Osteocyte (in vitro differentiated cells): ENCODE measurements around the gene ATG10. TPM values are rescaled to one million over a fixed set of nuclear protein-coding genes. Genes with fewer than 3 reads are reported as not detected.
A peak's percentile ranks its signal among the peaks of the same experiment; 100 is the strongest.
"Not testable (repeated sequence)": the region's sequence is repeated elsewhere in the genome, so short reads cannot be mapped to it uniquely, and the experiment has no call there.

ENCODE experiments used
- DNase-seq: peaks from one replicate; pipeline ENCODE4 v3.0.0; 2021; ENCODE audit warnings: mixed read lengths; ENCODE audit not compliant: unreplicated experiment; ENCODE audit errors: extremely low spot score
- H3K27ac Mint-ChIP-seq: one replicate; pipeline ENCODE4 v1.8.0; 2021; ENCODE audit warnings: mild to moderate bottlenecking, mixed read lengths; ENCODE audit not compliant: unreplicated experiment
- H3K27me3 Mint-ChIP-seq: one replicate; pipeline ENCODE4 v1.8.0; 2021; ENCODE audit warnings: mixed read lengths; ENCODE audit not compliant: unreplicated experiment
- H3K36me3 Mint-ChIP-seq: one replicate; pipeline ENCODE4 v1.8.0; 2021; ENCODE audit warnings: mixed read lengths; ENCODE audit not compliant: unreplicated experiment
- H3K4me1 Mint-ChIP-seq: one replicate; pipeline ENCODE4 v1.8.0; 2021; ENCODE audit warnings: mixed read lengths; ENCODE audit not compliant: unreplicated experiment
- H3K4me3 Mint-ChIP-seq: one replicate; pipeline ENCODE4 v1.8.0; 2021; ENCODE audit warnings: mild to moderate bottlenecking, moderate library complexity, mixed read lengths; ENCODE audit not compliant: unreplicated experiment
- H3K9me3 Mint-ChIP-seq: one replicate; pipeline ENCODE4 v1.8.0; 2021; ENCODE audit warnings: mixed read lengths; ENCODE audit not compliant: unreplicated experiment
- total RNA-seq: library from RNA; stranded (reverse); gene quantifications from 2 replicates; pipeline ENCODE4 v1.2.1, GENCODE V29; 2021
- TF ChIP-seq, protein P1 (sequence below): fragments of 200-600 bp; sonication (generic); IDR thresholded peaks from 2 replicates; pipeline ENCODE4 v1.5.0; 2021; ENCODE audit warnings: antibody characterized with exemption, mild to moderate bottlenecking, moderate library complexity

ATG10 gene
- total RNA-seq, 1 donor from 2014 or later: 8.3 TPM

DNA sequence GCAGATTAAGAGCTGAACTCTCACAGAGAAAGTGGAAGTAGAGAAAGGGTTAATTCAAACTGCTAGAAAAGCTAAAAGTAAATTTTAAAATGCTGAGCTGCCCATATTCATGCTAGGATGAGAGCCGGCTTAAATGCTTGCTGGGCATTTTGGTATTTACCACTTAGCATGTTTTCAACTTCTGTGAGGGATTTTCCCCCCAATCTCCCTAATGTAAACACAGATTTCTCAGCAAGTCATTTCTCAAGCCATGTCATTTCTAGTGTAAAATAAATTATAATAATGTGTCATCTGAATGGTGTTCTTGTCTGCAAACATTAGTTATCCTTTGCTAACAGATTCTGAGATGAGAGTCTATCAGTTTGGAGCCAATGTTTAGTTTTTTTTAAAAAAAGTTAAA lies 284.0 kb downstream of the ATG10 start:
- Mint-ChIP-seq H3K36me3 (no peaks in the 10 kb centered on the region), H3K27ac (no peak overlapping the region), H3K4me1 (peaks cover 1% of the 10 kb centered on the region), H3K4me3 (no peak overlapping the region), H3K9me3 (no peaks in the 10 kb centered on the region), H3K27me3 (no peaks in the 10 kb centered on the region)
- TF ChIP-seq, protein P1, sequence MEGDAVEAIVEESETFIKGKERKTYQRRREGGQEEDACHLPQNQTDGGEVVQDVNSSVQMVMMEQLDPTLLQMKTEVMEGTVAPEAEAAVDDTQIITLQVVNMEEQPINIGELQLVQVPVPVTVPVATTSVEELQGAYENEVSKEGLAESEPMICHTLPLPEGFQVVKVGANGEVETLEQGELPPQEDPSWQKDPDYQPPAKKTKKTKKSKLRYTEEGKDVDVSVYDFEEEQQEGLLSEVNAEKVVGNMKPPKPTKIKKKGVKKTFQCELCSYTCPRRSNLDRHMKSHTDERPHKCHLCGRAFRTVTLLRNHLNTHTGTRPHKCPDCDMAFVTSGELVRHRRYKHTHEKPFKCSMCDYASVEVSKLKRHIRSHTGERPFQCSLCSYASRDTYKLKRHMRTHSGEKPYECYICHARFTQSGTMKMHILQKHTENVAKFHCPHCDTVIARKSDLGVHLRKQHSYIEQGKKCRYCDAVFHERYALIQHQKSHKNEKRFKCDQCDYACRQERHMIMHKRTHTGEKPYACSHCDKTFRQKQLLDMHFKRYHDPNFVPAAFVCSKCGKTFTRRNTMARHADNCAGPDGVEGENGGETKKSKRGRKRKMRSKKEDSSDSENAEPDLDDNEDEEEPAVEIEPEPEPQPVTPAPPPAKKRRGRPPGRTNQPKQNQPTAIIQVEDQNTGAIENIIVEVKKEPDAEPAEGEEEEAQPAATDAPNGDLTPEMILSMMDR: no peak
- no peak for DNase-seq

DNA sequence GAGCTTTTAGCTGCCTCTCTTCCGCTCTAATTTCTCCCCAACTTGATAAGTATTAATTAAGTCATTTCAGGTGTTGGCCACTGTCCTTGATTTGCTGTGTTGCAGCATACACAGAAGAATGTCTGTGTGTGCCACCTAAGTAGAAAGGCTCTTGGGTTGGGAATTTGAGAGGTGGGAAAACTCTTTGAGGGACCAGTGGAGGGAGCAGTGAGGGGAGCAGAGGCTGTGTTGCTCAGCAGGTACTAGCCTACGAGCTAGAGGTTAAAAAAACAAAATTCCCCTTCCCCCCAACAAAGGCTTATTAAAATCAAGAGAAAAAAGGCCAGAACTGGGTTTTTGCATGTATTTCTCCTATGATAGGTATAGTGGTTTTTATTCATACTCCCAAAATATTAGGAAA lies 285.4 kb downstream of the ATG10 start:
- TF ChIP-seq, protein P1: no peak
- no peak for DNase-seq
- Mint-ChIP-seq H3K4me1 (peaks cover 5% of the 10 kb centered on the region), H3K36me3 (no peaks in the 10 kb centered on the region), H3K4me3 (no peak overlapping the region), H3K9me3 (no peaks in the 10 kb centered on the region), H3K27me3 (no peaks in the 10 kb centered on the region), H3K27ac (no peak overlapping the region)

DNA sequence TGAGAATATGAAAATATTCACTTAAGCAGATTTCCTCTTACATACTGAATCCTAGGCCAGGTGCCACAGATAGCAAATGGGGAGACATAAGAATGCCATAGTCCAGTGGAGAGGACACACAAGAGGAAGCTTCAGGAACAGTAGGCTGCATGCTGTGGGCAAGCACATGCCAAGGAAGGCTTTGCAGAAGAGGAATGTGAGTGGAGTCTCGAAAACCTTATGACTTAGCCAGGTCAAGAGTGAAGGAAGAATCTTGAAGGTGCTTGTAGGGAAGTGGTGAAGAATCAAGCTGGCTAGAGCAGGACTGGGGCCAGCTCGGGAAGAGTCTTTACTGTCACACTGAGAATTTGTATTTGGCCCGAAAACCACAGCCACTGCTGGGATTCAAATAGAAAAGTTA lies 285.9 kb downstream of the ATG10 start:
- Mint-ChIP-seq H3K27me3 (no peaks in the 10 kb centered on the region), H3K4me3 (no peak overlapping the region), H3K9me3 (no peaks in the 10 kb centered on the region), H3K27ac (no peak overlapping the region), H3K4me1 (peaks cover 9% of the 10 kb centered on the region), H3K36me3 (no peaks in the 10 kb centered on the region)
- DNase-seq: no peak
- TF ChIP-seq, protein P1: no peak

DNA sequence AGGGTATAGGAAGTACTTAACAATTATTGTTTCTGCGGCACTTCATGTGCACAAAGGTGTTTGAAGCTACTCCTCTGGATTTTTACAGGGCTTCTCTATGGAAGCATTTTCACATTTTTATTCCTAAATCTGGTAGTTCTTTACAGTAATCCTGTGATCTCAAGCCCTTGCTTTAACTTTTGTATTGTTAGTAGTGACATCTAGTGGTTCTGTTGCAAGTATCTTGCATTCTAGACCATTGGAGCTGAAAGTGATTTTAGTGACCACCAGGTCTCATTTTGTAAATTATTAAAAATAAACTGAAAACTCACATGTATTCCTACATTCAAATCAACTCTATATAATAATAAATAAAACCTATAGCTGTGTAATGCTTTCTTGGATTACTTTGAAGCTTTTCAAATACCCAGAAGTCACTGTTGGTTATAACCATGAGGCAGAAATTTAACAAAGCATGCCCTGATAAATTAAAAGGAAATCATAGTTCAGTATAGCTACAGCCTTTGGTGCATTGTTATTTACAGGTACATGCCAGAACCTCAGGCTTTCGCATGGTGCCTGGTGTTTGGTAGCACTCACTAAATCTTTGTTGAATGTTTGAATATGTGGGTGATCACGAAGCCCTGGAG lies 287.5 kb downstream of the ATG10 start:
- H3K9me3 Mint-ChIP-seq: no peaks in the 10 kb centered on the region
- DNase-seq: no peak
- no peak overlapping the region for H3K27ac Mint-ChIP-seq
- no peak overlapping the region for H3K4me3 Mint-ChIP-seq
- H3K4me1 Mint-ChIP-seq: peaks cover 12% of the 10 kb centered on the region
- H3K27me3 Mint-ChIP-seq: no peaks in the 10 kb centered on the region
- TF ChIP-seq, protein P1: peak; percentile 66
- H3K36me3 Mint-ChIP-seq: no peaks in the 10 kb centered on the region

DNA sequence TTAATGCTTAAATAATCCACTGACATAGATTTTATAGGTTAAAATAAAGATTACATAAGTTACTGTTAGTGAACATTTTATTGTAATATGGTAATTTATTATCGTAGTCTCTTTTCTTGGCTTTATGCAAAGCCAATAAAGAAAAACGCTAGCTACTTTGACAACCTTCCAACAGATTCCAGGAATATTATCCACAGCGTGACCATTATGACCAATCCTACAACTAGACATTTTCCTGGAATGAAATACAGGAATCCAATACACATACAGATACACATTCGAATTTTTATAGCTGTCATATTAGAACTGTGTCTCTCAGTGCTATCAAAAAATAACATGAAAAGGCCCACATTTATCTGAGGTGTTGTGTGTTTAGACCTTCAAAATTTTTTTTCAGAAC lies 293.2 kb downstream of the ATG10 start:
- H3K27me3 Mint-ChIP-seq: no peaks in the 10 kb centered on the region
- no peak for DNase-seq

DNA sequence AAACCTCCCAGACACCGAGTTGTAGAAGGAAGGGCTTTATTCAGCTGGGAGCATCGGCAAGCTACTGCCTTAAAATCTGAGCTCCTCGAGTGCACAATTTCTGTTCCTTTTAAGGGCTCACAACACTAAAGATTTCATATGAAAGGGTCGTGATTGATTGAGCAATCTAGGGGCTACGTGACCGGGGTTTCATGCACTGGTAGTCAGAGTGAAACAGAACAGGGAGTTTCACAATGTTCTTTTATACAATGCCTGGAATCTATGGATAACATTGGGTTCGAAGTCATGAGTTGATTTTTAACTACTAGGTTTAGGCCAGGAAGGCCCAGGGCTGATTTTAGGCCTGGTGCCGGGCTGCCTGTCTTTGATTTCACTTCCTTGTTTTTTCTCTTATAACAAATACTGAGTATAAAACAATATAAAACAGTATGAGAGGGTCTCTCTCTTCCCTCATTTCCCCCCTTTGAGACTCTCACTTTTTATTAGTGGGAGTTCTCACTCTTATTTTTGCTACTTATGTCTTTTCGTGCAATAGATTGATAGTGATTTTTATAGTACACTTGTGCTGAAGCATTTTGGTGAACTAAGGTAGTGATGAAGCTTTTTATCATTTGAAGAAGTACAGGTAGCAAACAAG lies 295.6 kb downstream of the ATG10 start:
- peaks cover 22% of the 10 kb centered on the region for H3K36me3 Mint-ChIP-seq
- not testable (repeated sequence) for H3K27ac Mint-ChIP-seq, H3K27me3 Mint-ChIP-seq, H3K4me1 Mint-ChIP-seq, H3K9me3 Mint-ChIP-seq, DNase-seq, H3K4me3 Mint-ChIP-seq

More for the DNA sequence above, 293.2 kb downstream of the ATG10 start:
- Mint-ChIP-seq H3K36me3 (peaks cover 21% of the 10 kb centered on the region), H3K9me3 (peaks cover 5% of the 10 kb centered on the region), H3K4me3 (no peak overlapping the region), H3K27ac (no peak overlapping the region), H3K4me1 (peaks cover 10% of the 10 kb centered on the region)
- TF ChIP-seq, protein P1: no peak

DNA sequence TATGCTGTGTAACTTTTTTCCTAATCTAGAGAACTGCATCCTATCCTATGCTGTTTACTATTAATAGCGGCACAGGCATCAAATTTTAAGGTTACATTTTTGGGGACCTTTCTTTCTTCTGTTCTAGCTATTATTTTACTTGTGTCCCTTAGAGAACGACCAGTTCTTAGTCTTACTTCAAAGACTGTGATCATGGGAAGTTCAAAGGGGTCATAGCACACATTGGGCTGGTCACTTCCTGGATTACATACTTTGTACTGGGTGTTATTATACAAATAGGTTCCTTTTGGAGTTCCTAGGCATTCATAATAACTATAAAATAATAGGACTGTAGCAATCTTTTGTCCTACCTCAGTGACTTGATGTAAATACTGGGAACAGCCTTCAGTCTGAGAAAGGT lies 297.5 kb downstream of the ATG10 start:
- Mint-ChIP-seq H3K4me1 (peaks cover 16% of the 10 kb centered on the region), H3K36me3 (peaks cover 37% of the 10 kb centered on the region)
- H3K27me3 Mint-ChIP-seq, DNase-seq, H3K27ac Mint-ChIP-seq, H3K4me3 Mint-ChIP-seq, H3K9me3 Mint-ChIP-seq: not testable (repeated sequence)
